ENCODE measurements around the gene CAPZB.

DNA sequence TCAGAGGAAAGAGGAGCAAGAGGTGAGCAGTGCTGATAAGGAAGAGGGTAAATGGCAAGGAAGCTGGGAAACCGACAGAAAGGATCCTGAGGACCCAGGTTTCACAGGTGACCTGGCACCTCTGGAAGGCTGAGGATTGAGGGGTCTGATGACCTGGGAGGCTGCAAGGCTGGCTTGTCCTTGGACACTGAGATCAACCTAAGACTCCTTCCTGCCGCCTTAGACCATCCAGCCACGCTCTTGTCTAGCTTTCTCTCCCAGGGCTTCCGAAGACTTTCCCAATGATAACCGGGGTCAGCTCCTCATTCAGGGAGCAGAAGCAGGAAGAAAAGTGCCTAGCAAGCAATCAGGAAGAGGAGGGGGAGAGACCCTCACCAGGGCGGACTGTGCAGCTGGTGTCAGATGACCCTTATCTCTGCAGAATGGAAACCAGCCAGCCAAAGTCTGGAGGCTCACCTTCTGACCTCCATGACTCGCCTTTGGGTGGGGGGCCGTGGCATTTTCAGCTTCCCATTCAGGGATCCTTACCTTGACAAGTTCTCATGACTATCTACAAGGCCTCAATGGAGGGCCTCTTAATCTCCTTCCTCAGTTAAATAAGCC is 77.7 kb downstream of the CAPZB start:
- TF ChIP-seq POLR2A (IDR thresholded peaks at IDR 0.05), result no peak
- TF ChIP-seq, protein P1, sequence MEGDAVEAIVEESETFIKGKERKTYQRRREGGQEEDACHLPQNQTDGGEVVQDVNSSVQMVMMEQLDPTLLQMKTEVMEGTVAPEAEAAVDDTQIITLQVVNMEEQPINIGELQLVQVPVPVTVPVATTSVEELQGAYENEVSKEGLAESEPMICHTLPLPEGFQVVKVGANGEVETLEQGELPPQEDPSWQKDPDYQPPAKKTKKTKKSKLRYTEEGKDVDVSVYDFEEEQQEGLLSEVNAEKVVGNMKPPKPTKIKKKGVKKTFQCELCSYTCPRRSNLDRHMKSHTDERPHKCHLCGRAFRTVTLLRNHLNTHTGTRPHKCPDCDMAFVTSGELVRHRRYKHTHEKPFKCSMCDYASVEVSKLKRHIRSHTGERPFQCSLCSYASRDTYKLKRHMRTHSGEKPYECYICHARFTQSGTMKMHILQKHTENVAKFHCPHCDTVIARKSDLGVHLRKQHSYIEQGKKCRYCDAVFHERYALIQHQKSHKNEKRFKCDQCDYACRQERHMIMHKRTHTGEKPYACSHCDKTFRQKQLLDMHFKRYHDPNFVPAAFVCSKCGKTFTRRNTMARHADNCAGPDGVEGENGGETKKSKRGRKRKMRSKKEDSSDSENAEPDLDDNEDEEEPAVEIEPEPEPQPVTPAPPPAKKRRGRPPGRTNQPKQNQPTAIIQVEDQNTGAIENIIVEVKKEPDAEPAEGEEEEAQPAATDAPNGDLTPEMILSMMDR (IDR thresholded peaks at IDR 0.05), result no peak

Data from adrenal gland (tissue), 5 donors.